GM12873 (cell line): ENCODE data around the gene CD86.

ENCODE experiments used
- CTCF ChIP-seq: IDR thresholded peaks from 2 replicates; pipeline ENCODE4 v1.5.1; 2012; ENCODE audit warnings: low read depth, mild to moderate bottlenecking, moderate library complexity, low read length, control low read depth; ENCODE audit not compliant: insufficient read depth; ENCODE audit errors: missing control alignments

CD86 gene

DNA sequence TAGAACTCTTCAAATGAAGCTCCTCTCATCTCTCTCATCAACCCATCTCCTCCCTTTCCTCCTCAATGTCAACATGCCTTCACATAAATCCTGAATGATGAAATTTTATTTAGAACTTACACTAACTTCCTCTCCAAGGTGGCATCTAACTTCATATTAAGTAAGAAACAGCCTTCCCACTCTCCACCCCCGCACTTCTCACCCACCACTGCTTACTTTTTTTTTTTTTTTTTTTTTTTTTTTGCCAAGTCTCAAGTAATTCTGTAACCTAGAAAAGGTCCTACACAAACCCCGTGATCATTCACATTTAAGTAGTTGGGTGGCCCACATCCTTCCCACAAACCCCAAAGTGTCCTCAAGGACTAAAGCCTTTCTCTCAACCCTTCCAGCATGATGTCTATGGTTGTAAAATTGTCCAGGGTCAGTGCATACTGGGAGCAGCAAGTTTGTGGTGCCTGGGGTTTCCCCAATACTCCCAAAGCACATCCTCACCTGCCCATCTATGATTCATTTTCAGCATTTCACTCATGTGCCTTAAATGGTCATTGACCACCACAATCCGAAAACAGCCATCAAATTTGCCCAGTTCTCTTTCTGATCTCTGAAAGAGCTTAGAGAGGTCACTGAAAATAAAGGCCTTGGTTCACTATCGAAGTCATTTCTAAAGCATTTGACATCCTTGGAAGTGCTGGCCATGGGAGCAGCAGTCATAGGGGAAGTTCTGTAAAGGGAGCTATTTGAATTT lies 47.2 kb downstream of the CD86 start:
- no peak for TF ChIP-seq CTCF

- no peak for TF ChIP-seq CTCF
These were observed 48.8 kb downstream of the CD86 start for GRCh38 chr3:122103821-122104514.

- no peak for TF ChIP-seq CTCF
These were observed 49.5 kb downstream of the CD86 start for GRCh38 chr3:122104515-122105194.

GRCh38 chr3:122105626-122106025 lies 50.5 kb downstream of the CD86 start:
- no peak for TF ChIP-seq CTCF

- no peak for TF ChIP-seq CTCF
These were observed 52.0 kb downstream of the CD86 start for GRCh38 chr3:122107171-122107570.

DNA sequence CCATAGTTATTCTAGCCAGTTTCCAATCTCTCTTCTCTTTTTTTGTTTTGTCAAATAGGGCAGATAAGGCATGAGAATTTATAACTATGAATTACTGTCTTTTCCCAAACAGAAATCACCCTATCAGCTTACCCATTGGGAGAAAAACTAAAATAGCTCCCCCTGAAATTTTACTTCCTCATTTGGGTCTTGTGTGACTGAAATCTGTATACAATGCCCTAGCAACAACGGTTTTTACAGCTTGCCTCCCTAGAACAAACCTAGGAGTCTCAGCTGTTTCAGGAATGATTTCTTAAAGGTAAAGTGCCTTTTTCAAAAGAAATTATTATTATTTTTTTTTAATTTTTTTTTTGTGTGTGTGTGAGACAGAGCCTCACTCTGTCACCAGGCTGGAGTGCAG lies 56.8 kb downstream of the CD86 start:
- no peak for TF ChIP-seq CTCF

DNA sequence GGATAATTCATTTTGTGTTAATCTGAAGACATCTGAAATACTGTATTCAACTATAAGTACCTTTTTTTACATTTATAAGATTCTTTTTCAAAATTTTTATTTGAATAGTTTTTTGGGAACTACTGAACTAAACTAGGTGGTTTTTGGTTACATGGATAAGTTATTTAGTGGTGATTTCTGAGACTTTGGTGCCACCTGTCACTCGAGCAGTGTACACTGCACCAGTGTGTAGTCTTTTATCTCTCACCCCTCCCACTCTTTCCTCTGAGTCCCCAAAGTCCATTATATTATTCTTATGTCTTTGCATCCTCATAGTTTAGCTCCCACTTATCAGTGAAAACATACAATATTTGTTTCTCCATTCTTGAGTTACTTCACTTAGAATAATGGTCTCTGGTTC lies 57.6 kb downstream of the CD86 start:
- no peak for TF ChIP-seq CTCF
